Measurements from ENCODE around the gene TRAP1. TPM values are rescaled to one million over a fixed set of nuclear protein-coding genes. Genes with fewer than 3 reads are reported as not detected.

Gene TRAP1
- total RNA-seq, 1 experiment from 2014 or later = 274 TPM

- Mint-ChIP-seq H3K27ac (ENCODE audit: low read depth, unreplicated experiment) (no peak overlapping the region), H3K27me3 (ENCODE audit: insufficient read depth, unreplicated experiment) (no peaks in the 10 kb centered on the region), H3K36me3 (ENCODE audit: insufficient read depth, unreplicated experiment) (peaks cover under 1% of the 10 kb centered on the region), H3K4me1 (ENCODE audit: insufficient read depth, unreplicated experiment) (peaks cover 18% of the 10 kb centered on the region), H3K9me3 (ENCODE audit: unreplicated experiment) (no peaks in the 10 kb centered on the region), H3K4me3 (ENCODE audit: unreplicated experiment) (no peak overlapping the region)
- DNase-seq (ENCODE audit: unreplicated experiment) = no peak
- ChIA-PET CTCF (no interaction called here), POLR2A (no interaction called here)
- BruUV-seq (replicated peaks) = no TSS peak
- no peak for TF ChIP-seq CTCF (IDR thresholded peaks at IDR 0.05; ENCODE audit: unreplicated experiment)
- intact Hi-C loops (cut with micrococcal nuclease) = no loop called here
These were observed 109.3 kb downstream of the TRAP1 start for GRCh38 chr16:3608069-3608468.

Other genes with a start within 250 kb of the TRAP1 start
- not detected in 2 replicates for gene C16orf90, start 222.0 kb downstream of the TRAP1 start, total RNA-seq (2022)
- 29.5 and 33.1 TPM in 2 replicates for gene CLUAP1, start 216.5 kb downstream of the TRAP1 start, total RNA-seq (2022)
- gene NLRC3, start 140.1 kb downstream of the TRAP1 start, total RNA-seq (2022) = not detected in 2 replicates
- 5.9 and 6.7 TPM in 2 replicates for gene SLX4, start 105.9 kb downstream of the TRAP1 start, total RNA-seq (2022)
- gene DNASE1, start 62.8 kb downstream of the TRAP1 start, total RNA-seq (2022) = 11.4 and 18.4 TPM in 2 replicates
- gene CREBBP, start 163.2 kb upstream of the TRAP1 start, total RNA-seq (2022) = 73.7 and 74.0 TPM in 2 replicates

All from MCF 10A (cell line).